NK-92 treated with Interleukin-12 subunit alpha and Interleukin-12 subunit beta, amount 100 ng/mL, for 24 hours (cell line): ENCODE results near the gene CFAP77.

ENCODE experiments used
- DNase-seq: peaks from one replicate; lab custom pipeline; 2025; lab: John Stamatoyannopoulos, UW

The CFAP77 gene

DNA sequence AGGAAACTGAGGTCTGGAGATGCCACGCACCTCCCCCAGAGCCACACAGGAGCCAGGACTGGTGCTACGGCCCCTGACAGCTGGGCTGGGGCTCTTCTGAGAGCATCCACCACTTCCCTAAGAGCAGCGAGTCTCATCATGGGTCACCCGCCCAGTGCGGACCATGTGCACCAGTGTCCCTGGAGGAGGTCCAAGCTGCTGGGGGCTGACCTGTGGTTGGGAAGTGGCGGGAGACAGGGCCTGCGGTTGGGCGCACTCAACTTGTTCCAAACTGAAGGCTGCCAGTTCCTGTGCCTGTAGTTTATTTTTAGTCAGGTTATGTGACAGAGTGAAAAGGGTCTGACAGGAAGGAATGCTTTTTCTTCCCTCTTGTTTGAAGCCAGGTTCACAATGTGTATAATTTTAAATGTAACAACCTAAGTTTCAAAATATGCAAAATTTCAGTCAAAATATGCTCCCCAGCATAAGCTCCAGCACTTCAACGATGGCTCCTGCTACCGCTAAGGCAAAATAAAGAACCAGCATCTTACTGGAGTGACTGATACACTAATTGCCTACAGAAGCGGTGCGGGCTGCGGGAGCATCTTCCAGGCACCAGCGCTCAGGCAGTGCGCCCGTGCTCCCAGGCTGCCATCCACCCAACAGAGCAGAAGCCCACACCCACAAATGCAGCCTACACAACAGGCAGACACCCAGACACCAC, 187.2 kb downstream of the CFAP77 start:
- no peak for DNase-seq

DNA sequence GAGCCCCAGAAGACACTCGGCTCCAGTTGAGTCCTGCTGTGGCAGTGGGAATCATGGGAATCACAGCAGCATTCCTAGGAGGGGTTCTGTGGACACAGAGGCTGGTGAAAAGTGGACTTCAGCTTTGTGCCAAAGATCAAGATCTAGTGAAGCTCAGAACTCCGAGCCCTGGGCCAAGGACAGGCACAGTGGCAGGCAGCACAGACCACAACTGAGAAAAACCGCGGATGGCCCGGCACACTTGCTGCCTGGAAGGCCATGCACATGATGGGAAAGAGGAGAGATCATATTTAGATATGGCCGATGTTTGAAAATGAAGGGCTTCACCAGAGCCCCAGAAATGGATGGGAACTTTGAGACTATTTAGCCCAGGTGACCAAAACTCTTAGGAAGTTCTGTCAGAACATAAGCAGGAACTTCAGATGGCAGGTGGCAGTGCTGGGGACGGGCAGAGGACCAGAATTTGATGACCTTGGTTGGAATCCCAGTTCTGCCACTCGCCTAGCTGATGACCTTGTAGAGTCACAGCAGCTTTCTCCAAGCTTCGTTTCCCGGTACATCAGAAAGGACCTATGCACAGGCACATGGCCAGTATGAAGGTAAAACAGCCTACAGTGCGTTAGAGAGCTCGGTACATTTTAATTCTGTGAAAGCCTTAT, 190.4 kb downstream of the CFAP77 start:
- DNase-seq: no peak

DNA sequence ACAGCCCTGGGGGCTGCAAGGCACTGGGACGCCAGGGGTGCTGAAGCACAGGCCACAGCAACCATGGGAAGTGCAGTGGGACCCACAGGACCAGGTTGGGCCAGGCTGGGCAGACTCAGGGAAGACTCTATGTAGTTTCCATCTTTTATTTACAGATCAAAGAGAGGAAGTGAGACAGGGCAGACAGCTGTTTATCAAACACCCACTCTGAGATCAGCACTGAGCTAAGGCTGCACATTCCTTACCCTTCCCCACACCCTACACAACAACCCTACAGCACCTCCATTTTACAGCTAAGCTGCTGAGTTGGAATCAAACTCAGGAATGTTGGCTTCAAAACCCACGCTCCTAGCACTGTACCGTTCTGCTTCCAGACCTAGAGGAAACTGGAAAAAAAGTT, 192.2 kb downstream of the CFAP77 start:
- no peak for DNase-seq

DNA sequence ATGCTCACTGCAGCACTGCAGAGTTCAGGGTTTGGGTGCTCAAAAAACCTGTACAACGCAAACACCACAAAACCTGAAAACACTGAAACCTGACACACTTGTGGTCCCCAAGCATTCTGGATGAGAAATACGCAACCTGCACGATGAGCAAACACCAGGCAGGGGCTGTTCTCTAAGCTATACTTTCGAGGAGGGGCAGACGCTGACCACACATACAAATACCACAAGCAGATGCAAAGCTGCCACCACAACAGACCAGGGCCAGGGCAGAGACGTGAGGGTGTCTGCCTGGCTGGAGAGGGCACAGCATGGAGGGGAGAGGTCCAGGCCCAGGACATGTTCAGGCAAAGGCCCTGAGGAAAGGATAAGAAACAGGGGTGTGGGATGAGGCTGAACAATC, 195.4 kb downstream of the CFAP77 start:
- no peak for DNase-seq

DNA sequence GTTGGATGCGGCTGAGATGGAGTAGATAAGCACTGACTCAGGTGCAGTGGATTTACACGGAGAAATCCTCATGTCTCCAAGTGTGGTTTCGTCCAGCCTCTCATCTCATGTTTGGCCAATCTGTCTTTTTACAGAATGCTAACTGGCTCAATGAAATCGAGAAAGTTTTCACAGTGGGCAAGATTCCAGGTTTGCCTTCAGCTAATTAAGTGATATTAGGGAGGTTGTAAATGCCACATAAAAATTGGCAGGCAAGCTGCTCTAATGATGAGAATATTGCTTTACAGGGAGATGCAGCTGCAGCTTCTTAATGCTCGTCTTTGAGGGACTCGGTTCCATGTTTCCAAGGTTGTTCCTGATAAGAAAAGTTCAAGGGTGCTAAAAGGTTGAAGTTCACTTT, 196.1 kb downstream of the CFAP77 start:
- DNase-seq: no peak

DNA sequence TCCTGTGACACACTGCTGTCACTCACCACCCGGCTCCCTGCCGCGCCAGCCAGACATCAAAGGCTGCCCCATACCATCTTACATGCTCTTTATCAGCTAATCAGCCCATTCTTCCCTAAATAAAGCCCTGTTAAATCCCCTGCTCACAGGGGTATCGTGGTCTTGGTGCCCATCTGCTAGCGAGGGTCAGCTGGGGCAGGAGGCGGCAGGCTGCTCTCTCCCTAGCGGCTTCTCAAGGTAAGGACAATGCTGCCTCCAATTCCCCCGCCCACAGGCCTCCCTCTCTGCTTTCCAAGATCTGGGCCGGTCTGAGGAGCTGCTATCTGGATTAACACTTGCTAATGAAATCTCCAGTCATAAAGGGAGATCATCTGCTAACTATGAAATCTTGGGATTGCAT, 199.2 kb downstream of the CFAP77 start:
- DNase-seq: no peak

DNA sequence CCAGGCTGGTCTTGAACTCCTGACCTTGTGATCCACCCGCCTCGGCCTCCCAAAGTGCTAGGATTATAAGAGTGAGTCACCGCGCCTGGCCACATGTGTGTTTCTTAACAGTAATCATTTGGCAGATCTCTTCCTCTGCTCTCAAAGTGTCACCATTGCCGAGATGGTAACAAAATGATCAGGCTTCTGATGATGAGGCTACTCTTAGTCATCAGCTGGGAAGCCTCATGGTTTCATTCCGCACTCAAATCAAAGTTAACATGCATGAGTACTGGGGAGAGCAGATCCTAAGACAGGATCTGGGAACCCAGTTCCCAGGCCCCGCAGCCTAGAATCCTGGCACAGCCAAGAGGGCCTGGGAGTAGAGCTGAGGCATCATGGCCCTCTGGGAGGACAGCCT, 199.8 kb downstream of the CFAP77 start:
- DNase-seq: no peak

DNA sequence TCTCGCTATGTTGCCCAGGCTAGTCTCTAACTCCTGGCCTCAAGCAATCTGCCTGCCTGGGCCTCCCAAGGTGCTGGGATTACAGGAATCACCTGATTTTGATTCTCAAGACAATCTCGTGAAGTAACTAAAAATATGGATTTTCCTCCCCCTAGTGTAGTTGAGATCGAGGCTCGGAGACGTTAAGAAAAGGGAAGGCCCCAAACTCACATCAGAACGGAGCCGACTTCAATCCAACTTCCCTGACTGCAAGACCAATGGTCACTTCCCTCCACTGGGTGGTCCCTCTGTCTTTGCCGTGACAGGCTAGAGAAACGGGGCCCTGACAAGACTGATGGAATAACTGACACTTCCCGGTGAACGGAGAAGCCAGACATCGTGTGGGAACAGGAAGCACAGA, 200.7 kb downstream of the CFAP77 start:
- DNase-seq: no peak

DNA sequence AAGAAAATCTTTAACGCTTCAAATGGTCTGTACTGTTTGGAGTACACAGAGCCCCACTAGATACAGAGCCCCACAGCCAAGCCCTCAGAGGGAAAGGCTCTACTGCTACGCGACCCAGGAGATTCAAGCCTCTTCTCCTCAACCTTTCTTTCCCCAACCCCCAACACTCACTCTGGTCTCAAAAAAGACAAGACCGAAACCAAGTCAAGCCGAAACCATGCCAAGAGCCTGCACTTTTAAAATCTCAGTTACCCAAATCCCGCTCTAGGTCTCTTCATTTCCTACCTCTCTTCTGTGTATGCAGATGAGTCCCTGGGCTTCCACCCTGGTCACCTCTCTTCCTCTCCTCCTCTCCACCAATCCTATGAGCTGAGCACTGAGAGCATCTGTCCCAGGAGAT, 204.3 kb downstream of the CFAP77 start:
- DNase-seq: no peak

DNA sequence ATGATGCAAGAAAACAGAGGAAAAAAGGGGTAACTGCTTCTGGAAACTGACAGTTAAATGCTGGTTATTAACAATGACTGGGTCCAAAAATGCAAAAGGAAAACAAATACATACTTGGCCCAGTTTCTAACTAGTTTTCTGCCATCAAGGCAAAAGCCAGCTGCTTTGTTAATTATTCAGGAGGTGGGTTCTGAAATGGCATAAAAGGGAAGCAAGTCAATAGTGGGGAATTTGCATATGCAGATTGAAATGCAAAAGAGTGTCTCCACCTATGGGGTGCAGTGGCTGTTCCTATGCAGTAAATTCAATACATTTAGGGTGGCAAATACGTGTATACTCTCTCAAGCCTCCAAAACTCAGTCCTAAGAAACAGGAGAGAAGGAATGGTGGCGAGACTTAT, 205.8 kb downstream of the CFAP77 start:
- no peak for DNase-seq

DNA sequence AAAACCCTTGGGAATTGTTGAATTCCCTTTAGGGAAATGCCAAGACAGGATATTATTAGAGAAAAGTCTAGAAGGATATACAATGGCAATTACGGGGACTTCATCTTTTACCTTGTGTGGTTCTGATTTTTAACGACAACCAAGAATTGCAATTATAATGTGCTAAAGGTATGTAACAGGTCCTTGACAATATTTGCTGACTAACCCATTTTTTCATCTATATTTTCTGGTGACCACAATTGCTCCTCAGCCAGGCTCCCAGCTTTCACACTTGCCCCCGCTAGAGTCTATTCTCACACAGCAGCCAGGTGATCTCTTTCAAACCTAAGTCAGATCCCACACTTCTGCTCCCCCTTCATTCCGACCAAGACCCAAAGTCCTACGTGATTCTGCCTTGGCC, 206.7 kb downstream of the CFAP77 start:
- DNase-seq: no peak

DNA sequence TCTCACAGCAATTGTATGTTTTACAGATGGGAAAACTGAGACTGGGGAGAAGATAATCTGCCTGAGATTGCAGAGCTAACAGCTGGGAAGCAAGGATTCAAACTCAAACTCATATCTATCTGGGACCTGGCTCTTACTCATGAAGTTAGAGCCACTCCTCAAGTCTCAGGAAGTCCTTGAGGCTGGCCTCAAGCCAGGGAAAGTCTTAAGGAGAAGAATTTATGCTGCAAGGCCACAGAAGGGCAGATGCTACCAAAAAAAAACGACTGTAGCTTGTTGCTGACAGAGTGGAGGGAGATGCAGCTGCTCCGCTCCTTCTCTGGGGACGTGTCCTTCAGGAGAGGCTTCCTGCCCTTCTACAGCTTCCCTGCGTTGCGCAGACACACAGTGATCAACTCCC, 212.1 kb downstream of the CFAP77 start:
- no peak for DNase-seq
